Adrenal gland (tissue), 5 donors: ENCODE results near the gene AGPAT2.

Source experiments
- CTCF ChIP-seq, 6 experiments: fragments of 450-650 bp in 4 of 6; fragments of 200-600 bp in 2 of 6; sonication (generic) in 1 of 6; IDR thresholded peaks; 1 replicate in 5 of 6; 2 replicates in 1 of 6; pipeline versions ENCODE4 v1.5.1 to v1.8.0; 2016 to 2021; ENCODE audit warnings: antibody characterized with exemption in 6 of 6, mild to moderate bottlenecking in 2 of 6, moderate library complexity in 1 of 6
- POLR2A ChIP-seq, 2 donors: fragments of 450-650 bp; IDR thresholded peaks; one replicate each; pipeline ENCODE4 v1.6.1; 2017; ENCODE audit warnings: antibody characterized with exemption in 2 of 2, mild to moderate bottlenecking in 2 of 2, moderate library complexity in 1 of 2
- donor health status: DM: no; HTN: no; CAD: no.

- no peak for TF ChIP-seq POLR2A (IDR thresholded peaks at IDR 0.05)
- no peak for TF ChIP-seq CTCF (IDR thresholded peaks at IDR 0.05)
These were observed 31.3 kb upstream of the AGPAT2 start for GRCh38 chr9:136718345-136719194.
